ENCODE data around the gene MTM1.

- TF ChIP-seq CTCF (IDR thresholded peaks at IDR 0.05) (no peak), POLR2AphosphoS5 (IDR thresholded peaks at IDR 0.05) (no peak), POLR2A (IDR thresholded peaks at IDR 0.05) (no peak)
Observed at GRCh38 chrX:150573106-150573505, 4.7 kb downstream of the MTM1 start.
